Right cardiac atrium (tissue), 5 donors: ENCODE measurements around the gene IGSF9. TPM values are rescaled to one million over a fixed set of nuclear protein-coding genes. Genes with fewer than 3 reads are reported as not detected.

ENCODE experiments used
- ATAC-seq, 2 donors: fragments of 200-7000 bp; cut with Tn5 transposase; one replicate each; pipeline versions ENCODE4 v1.8.0 to v1.9.1; 2020; ENCODE audit warnings: moderate library complexity in 2 of 2, mild to moderate bottlenecking in 1 of 2
- DNase-seq, 3 donors: peaks; one replicate each; pipeline ENCODE4 v3.0.0-alpha.2; 2020
- H3K27ac ChIP-seq: one replicate; pipeline ENCODE4 v1.5.1; 2013; ENCODE audit warnings: mild to moderate bottlenecking, low read length, control low read depth, moderate library complexity
- H3K27me3 ChIP-seq: one replicate; pipeline ENCODE4 v1.6.1; 2013; ENCODE audit not compliant: control insufficient read depth, insufficient read depth
- H3K4me1 ChIP-seq: one replicate; pipeline ENCODE4 v1.6.1; 2013; ENCODE audit warnings: low read length; ENCODE audit not compliant: control insufficient read depth, insufficient read depth
- H3K4me3 ChIP-seq: one replicate; pipeline ENCODE4 v1.5.1; 2013; ENCODE audit warnings: low read length, control low read depth
- H3K9me3 ChIP-seq: one replicate; pipeline ENCODE4 v1.6.1; 2013; ENCODE audit warnings: low read length; ENCODE audit not compliant: control insufficient read depth
- WGBS: extraction: QIAGEN DNeasy Blood & Tissue Kit; methylation state at CpG from one replicate; pipeline ENCODE4 v1.1.7; 2013; 5-methylcytosine and 5-hydroxymethylcytosine counted together
- intact Hi-C, 4 donors: fragments of 100-400 bp; cut with DNase I; formaldehyde crosslinking; loops; one replicate each; pipeline versions ENCODE4 v1.11.0 to v1.14.0; 2022 to 2023
- polyA plus RNA-seq: library from polyadenylated mRNA; stranded (reverse); fragments of 200-250 nt; gene quantifications from one replicate; pipeline ENCODE4 v1.2.3, GENCODE V29; 2013
- total RNA-seq, 4 donors: library from RNA; stranded (reverse); fragmentation: NEBNext Ultra II Directional; extraction: Animal tissue kit (Norgen Biotek cat#: 25700); gene quantifications; one replicate each; pipeline ENCODE4 v1.2.1, GENCODE V29; 2021
- donor health status: healthy with polysubstance abuse.
- donor health status: DM: no; HTN: yes; CAD: no.
- donor health status: DM: no; HTN: no; CAD: no.
- donor health status: DM: no; HTN: yes; CAD: no; lungs with severe emphysema.
- donor health status: DM: yes; HTN: yes; CAD: no.

IGSF9 gene
- total and polyA plus RNA-seq, 5 donors = 0.17 to 2.7 (median 2.2) TPM

GRCh38 chr1:159931101-159931794 is 14.2 kb downstream of the IGSF9 start:
- no peak overlapping the region for H3K27ac ChIP-seq
- no peaks in the 10 kb centered on the region for H3K27me3 ChIP-seq
- intact Hi-C loops = no loop called here
- no peaks in the 10 kb centered on the region for H3K9me3 ChIP-seq
- no peak overlapping the region for H3K4me3 ChIP-seq
- peaks cover under 1% of the 10 kb centered on the region for H3K4me1 ChIP-seq
- 92% methylated on average over 13 of the region's 13 CpGs for WGBS
- no peak for DNase-seq
- no peak for ATAC-seq

- no peaks in the 10 kb centered on the region for H3K9me3 ChIP-seq
- no peak overlapping the region for H3K4me3 ChIP-seq
- 95% methylated on average over 8 of the region's 8 CpGs for WGBS
- intact Hi-C loops = no loop called here
- no peak overlapping the region for H3K27ac ChIP-seq
- H3K4me1 ChIP-seq = peaks cover 2% of the 10 kb centered on the region
- ATAC-seq (no peak), DNase-seq (no peak)
- no peaks in the 10 kb centered on the region for H3K27me3 ChIP-seq
Observed at GRCh38 chr1:159930634-159931033, 14.8 kb downstream of the IGSF9 start.

DNA sequence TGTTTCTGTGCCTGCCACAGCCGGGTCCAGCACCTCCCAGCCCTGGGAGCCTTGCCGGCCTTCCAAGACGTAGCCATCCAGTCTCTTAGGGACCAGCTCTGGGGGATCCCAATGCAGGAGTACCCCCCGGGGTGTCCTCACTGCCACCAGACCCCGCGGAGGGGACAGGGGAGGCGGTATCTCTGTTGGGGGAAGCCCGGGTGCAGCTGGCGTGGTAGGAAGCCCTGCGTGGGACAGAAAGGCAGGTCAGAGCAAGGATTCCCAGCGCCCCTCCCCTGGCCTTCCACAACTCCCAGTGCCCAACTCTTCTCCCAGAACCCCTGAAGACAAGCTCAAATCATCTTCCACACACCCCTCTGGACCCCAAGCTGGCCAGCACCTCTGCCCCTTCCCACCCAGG is 15.2 kb downstream of the IGSF9 start:
- DNase-seq (no peak), ATAC-seq (no peak)
- no peaks in the 10 kb centered on the region for H3K27me3 ChIP-seq
- H3K9me3 ChIP-seq = no peaks in the 10 kb centered on the region
- H3K27ac ChIP-seq = no peak overlapping the region
- peaks cover 2% of the 10 kb centered on the region for H3K4me1 ChIP-seq
- intact Hi-C loops = no loop called here
- 93% methylated on average over 11 of the region's 11 CpGs for WGBS
- no peak overlapping the region for H3K4me3 ChIP-seq

GRCh38 chr1:159929155-159930051 is 16.0 kb downstream of the IGSF9 start:
- DNase-seq (peak; percentile 41 to 77 (median 73)), ATAC-seq (no peak)
- no peak overlapping the region for H3K27ac ChIP-seq
- intact Hi-C loops = loop anchor here in 1 of 4 donors (10.0 kb wide), 1 partner anchor 75 kb away; no protein-coding TSS in a partner anchor
- H3K4me1 ChIP-seq = peaks cover 2% of the 10 kb centered on the region
- H3K27me3 ChIP-seq = no peaks in the 10 kb centered on the region
- 80% methylated on average over 48 of the region's 48 CpGs for WGBS
- H3K9me3 ChIP-seq = no peaks in the 10 kb centered on the region
- no peak overlapping the region for H3K4me3 ChIP-seq

- ATAC-seq = no peak
- Histone ChIP-seq H3K4me1 (peaks cover 2% of the 10 kb centered on the region), H3K27me3 (no peaks in the 10 kb centered on the region), H3K27ac (no peak overlapping the region), H3K4me3 (no peak overlapping the region), H3K9me3 (no peaks in the 10 kb centered on the region)
- 94% methylated on average over 18 of the region's 18 CpGs for WGBS
- intact Hi-C loops = loop anchor here in 1 of 4 donors (10.0 kb wide), 1 partner anchor 74 kb away; no protein-coding TSS in a partner anchor
- no peak for DNase-seq
Observed at GRCh38 chr1:159928491-159929050, 16.8 kb downstream of the IGSF9 start.

DNA sequence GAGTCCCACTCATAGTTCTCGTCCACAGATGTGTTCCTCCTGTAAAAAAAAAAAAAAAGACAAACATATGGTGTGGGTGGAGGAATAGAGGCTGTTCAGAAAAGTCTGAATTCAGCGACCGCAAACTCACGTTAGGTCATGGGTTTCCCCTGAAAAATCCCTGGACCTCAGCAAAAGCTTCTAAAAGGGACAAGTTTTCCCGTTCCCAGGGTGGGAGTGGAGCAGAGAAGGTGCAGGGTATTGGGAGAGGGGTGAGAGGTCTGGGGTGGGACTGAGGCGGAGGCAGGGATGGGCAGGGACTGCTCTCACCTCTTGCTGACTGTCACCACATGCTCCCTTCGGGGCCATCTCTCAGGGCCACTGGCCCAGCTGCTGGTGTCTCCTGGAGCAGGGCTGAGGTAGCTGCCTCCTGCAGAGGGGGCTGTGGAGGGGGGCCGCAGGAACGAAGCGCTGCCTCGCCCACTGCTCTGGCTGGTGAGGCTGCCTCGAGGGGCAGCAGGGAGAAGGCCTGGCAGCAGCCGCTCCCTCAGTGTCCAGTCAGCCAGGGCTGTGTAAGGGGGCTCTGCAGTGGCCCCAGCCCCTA is 17.5 kb downstream of the IGSF9 start:
- Histone ChIP-seq H3K4me3 (no peak overlapping the region), H3K27me3 (no peaks in the 10 kb centered on the region), H3K4me1 (peaks cover 2% of the 10 kb centered on the region), H3K27ac (no peak overlapping the region), H3K9me3 (no peaks in the 10 kb centered on the region)
- no peak for DNase-seq
- 84% methylated on average over 13 of the region's 13 CpGs for WGBS
- ATAC-seq = no peak
- intact Hi-C loops = loop anchor here in 1 of 4 donors (10.0 kb wide), 1 partner anchor 73 kb away; no protein-coding TSS in a partner anchor

GRCh38 chr1:159927211-159927848 is 18.1 kb downstream of the IGSF9 start:
- WGBS = 94% methylated on average over 16 of the region's 16 CpGs
- Histone ChIP-seq H3K27ac (no peak overlapping the region), H3K4me3 (no peak overlapping the region), H3K9me3 (no peaks in the 10 kb centered on the region), H3K27me3 (no peaks in the 10 kb centered on the region), H3K4me1 (peaks cover 8% of the 10 kb centered on the region)
- ATAC-seq (no peak), DNase-seq (no peak)
- intact Hi-C loops = loop anchor here in 1 of 4 donors (10.0 kb wide), 1 partner anchor 73 kb away; no protein-coding TSS in a partner anchor

- Histone ChIP-seq H3K27me3 (no peaks in the 10 kb centered on the region), H3K4me3 (peak overlapping the region; percentile 52), H3K9me3 (no peaks in the 10 kb centered on the region), H3K4me1 (peaks cover 14% of the 10 kb centered on the region), H3K27ac (peak overlapping the region; percentile 94)
- WGBS = 4% methylated on average over 7 of the region's 7 CpGs
- ATAC-seq (no peak), DNase-seq (peak in 1 of 3 donors; percentile 68)
- intact Hi-C loops = loop anchor here in 1 of 4 donors (10.0 kb wide), 1 partner anchor 71 kb away; no protein-coding TSS in a partner anchor
Observed at GRCh38 chr1:159925719-159926078, 19.7 kb downstream of the IGSF9 start.

GRCh38 chr1:159924791-159925718 is 20.4 kb downstream of the IGSF9 start, which contains the start of gene TAGLN2:
TSS of gene TAGLN2 (minus strand) at chr1:159925507. CDS start at chr1:159920509, 4,998 bp downstream.
- intact Hi-C loops = loop anchor here in 1 of 4 donors (10.0 kb wide), 1 partner anchor 70 kb away; no protein-coding TSS in a partner anchor
- Histone ChIP-seq H3K4me1 (peaks cover 14% of the 10 kb centered on the region), H3K27ac (peak within 1 kb of the TSS; percentile 94), H3K27me3 (no peaks in the 10 kb centered on the region), H3K4me3 (peak within 1 kb of the TSS; percentile 52), H3K9me3 (no peaks in the 10 kb centered on the region)
- ATAC-seq (peak; percentile 79 to 85), DNase-seq (peak; percentile 95 to 98 (median 97))
- under 1% methylated on average over 58 of the region's 58 CpGs for WGBS
